HepG2 (cell line): Measurements from ENCODE around the gene DCST2. TPM values are rescaled to one million over a fixed set of nuclear protein-coding genes. Genes with fewer than 3 reads are reported as not detected.

Experiments used
- AKNA ChIP-seq: sonication (generic); formaldehyde crosslinking; IDR thresholded peaks from 2 replicates; pipeline ENCODE4 v1.4.0; 2020; ENCODE audit warnings: missing genetic modification reagents, borderline replicate concordance
- BATF2 ChIP-seq: sonication (generic); formaldehyde crosslinking; IDR thresholded peaks from 2 replicates; pipeline ENCODE4 v1.8.0; 2022; ENCODE audit warnings: mild to moderate bottlenecking, missing genetic modification reagents, moderate library complexity
- DMTF1 ChIP-seq: sonication (generic); formaldehyde crosslinking; IDR thresholded peaks from 2 replicates; pipeline ENCODE4 v1.4.0; 2020; ENCODE audit warnings: mild to moderate bottlenecking, missing genetic modification reagents
- HIVEP1 ChIP-seq: sonication (generic); formaldehyde crosslinking; IDR thresholded peaks from 2 replicates; pipeline ENCODE4 v1.4.0; 2020; ENCODE audit warnings: mild to moderate bottlenecking, missing genetic modification reagents
- JUND ChIP-seq: sonication (generic); formaldehyde crosslinking; IDR thresholded peaks from 2 replicates; pipeline ENCODE4 v1.8.0; 2022; ENCODE audit warnings: mild to moderate bottlenecking, missing genetic modification reagents
- NFIB ChIP-seq: sonication (generic); formaldehyde crosslinking; IDR thresholded peaks from 2 replicates; pipeline ENCODE4 v1.9.0; 2021; ENCODE audit warnings: missing genetic modification reagents, mild to moderate bottlenecking, borderline replicate concordance
- PAXIP1 ChIP-seq: sonication (generic); formaldehyde crosslinking; conservative IDR thresholded peaks from 2 replicates; pipeline ENCODE4 v1.4.0; 2020; ENCODE audit warnings: mild to moderate bottlenecking, missing genetic modification reagents, moderate library complexity
- RFX5 ChIP-seq: IDR thresholded peaks from 2 replicates; pipeline ENCODE4 v1.6.1; 2011; ENCODE audit warnings: low read depth, low read length, improper control_type of control experiment
- SP140L ChIP-seq: sonication (generic); formaldehyde crosslinking; IDR thresholded peaks from 2 replicates; pipeline ENCODE4 v1.4.0; 2020; ENCODE audit warnings: missing genetic modification reagents, borderline replicate concordance
- TBX2 ChIP-seq: sonication (generic); formaldehyde crosslinking; IDR thresholded peaks from 2 replicates; pipeline ENCODE4 v1.5.0; 2020; ENCODE audit warnings: missing genetic modification reagents, mild to moderate bottlenecking, borderline replicate concordance
- ZNF33A ChIP-seq: sonication (generic); formaldehyde crosslinking; IDR thresholded peaks from 2 replicates; pipeline ENCODE4 v1.5.1; 2020; ENCODE audit warnings: missing genetic modification reagents, mild to moderate bottlenecking, moderate library complexity, borderline replicate concordance
- ZNF33B ChIP-seq: sonication (generic); formaldehyde crosslinking; IDR thresholded peaks from 2 replicates; pipeline ENCODE4 v1.5.1; 2020; ENCODE audit warnings: mild to moderate bottlenecking, missing genetic modification reagents
- ZNF512B ChIP-seq: sonication (generic); formaldehyde crosslinking; IDR thresholded peaks from 2 replicates; pipeline ENCODE4 v1.5.1; 2020; ENCODE audit warnings: missing genetic modification reagents, mild to moderate bottlenecking, borderline replicate concordance
- polyA plus RNA-seq, 8 experiments: library from polyadenylated mRNA; depleted of rRNA in 3 of 8; stranded (reverse) in 7 of 8; unstranded in 1 of 8; fragments of >200 nt; fragmentation: Illumina TruSeq in 4 of 8; extraction: Trizol in 4 of 8; gene quantifications; 2 replicates each; pipeline versions ENCODE4 v1.2.1 to v1.2.3, GENCODE V29; 2011 to 2016; ENCODE audit warnings: low read depth in 4 of 8, missing spikeins in 1 of 8, mixed read lengths in 1 of 8; ENCODE audit not compliant: insufficient read depth in 1 of 8
- total RNA-seq, 5 experiments: library from RNA; depleted of rRNA; stranded (reverse); fragments of >200 nt; fragmentation: Illumina TruSeq; extraction: Trizol; gene quantifications; 2 replicates each; pipeline ENCODE4 v1.2.3, GENCODE V29; 2016; ENCODE audit warnings: low read depth in 1 of 5

DCST2 gene
- total and polyA plus RNA-seq, 2 of the 13 experiments (the other 11 are each of a cell fraction or from before 2014, with no cell fraction given), result 0.74 TPM; not detected in 1

DNA sequence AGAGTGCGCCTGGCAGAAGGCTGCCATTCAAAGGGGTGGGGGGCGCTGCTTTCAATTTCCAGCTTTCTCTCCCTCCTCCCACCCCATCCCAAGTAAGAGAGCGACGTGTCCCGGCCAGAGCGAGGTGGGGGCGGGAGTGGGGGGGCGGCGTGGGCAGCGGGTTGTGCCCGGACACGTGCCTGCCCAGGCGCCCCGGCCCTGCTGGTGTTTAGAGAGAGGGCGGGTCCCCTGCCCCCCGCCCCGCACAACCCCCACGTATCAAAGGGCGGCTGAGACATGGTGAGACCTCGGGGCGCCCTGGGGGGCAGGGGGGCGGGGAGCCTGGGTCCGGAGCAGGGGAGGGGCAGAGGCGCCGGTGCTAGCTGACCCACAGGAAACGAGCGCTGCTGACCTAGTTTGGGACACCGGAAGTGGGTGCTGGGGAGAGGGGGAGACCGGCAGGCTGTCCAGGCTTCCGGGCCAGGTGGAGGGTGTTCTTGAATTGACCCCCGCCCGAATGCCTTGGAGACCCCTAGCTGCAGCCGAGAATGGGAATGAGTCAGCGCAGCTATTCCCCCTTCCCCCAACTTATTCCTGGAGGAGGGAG is 29.7 kb downstream of the DCST2 start (continued):
- TF ChIP-seq AKNA (no peak), BATF2 (CRISPR knock-in tag) (no peak), NFIB (CRISPR knock-in tag) (no peak), SP140L (no peak), ZNF512B (CRISPR knock-in tag) (no peak), DMTF1 (no peak), JUND (no peak), RFX5 (no peak), PAXIP1 (peak; percentile 61; the same call in 1 of the 2 replicates), HIVEP1 (no peak), ZNF33B (CRISPR knock-in tag) (no peak), TBX2 (peak; percentile 48; the same call in 1 of the 2 replicates), ZNF33A (CRISPR knock-in tag) (no peak)
